Subcutaneous abdominal adipose tissue (tissue), 5 donors: ENCODE data around the gene BTRC.

Source experiments
- H3K27ac ChIP-seq: one replicate; pipeline ENCODE4 v1.7.0; 2013; ENCODE audit warnings: low read depth, mild to moderate bottlenecking, inconsistent platforms, low read length, moderate library complexity
- H3K27me3 ChIP-seq, 5 donors: one replicate each; pipeline ENCODE4 v1.7.0; 2013; ENCODE audit warnings: low read length in 5 of 5, inconsistent platforms in 1 of 5; ENCODE audit not compliant: control insufficient read depth in 5 of 5, insufficient read depth in 4 of 5
- H3K36me3 ChIP-seq, 5 donors: one replicate each; pipeline ENCODE4 v1.7.0; 2013; ENCODE audit warnings: low read length in 5 of 5; ENCODE audit not compliant: control insufficient read depth in 5 of 5, insufficient read depth in 5 of 5
- H3K4me1 ChIP-seq, 5 donors: one replicate each; pipeline ENCODE4 v1.7.0; 2013; ENCODE audit warnings: low read length in 5 of 5, mild to moderate bottlenecking in 3 of 5, moderate library complexity in 1 of 5; ENCODE audit not compliant: control insufficient read depth in 5 of 5, insufficient read depth in 5 of 5
- H3K4me3 ChIP-seq, 5 donors: one replicate each; pipeline ENCODE4 v1.7.0; 2013; ENCODE audit warnings: low read length in 5 of 5, low read depth in 1 of 5
- H3K9ac ChIP-seq, 5 donors: one replicate each; pipeline ENCODE4 v1.7.0; 2013; ENCODE audit warnings: low read length in 5 of 5, mild to moderate bottlenecking in 4 of 5, moderate library complexity in 3 of 5
- H3K9me3 ChIP-seq, 5 donors: one replicate each; pipeline ENCODE4 v1.7.0; 2013; ENCODE audit warnings: low read length in 5 of 5; ENCODE audit not compliant: control insufficient read depth in 5 of 5
- donor health status: healthy.
- donor health status: healthy.
- donor health status: healthy.
- donor health status: healthy.
- donor health status: healthy.

Gene BTRC

GRCh38 chr10:101451261-101451660, 97.3 kb downstream of the BTRC start:
- Histone ChIP-seq H3K9me3 (no peaks in the 10 kb centered on the region), H3K27ac (no peak overlapping the region), H3K36me3 (no peaks in the 10 kb centered on the region), H3K27me3 (no peaks in the 10 kb centered on the region), H3K4me1 (peaks cover 0 to 5% (median 4%) of the 10 kb centered on the region in 5 donors), H3K4me3 (no peak overlapping the region), H3K9ac (no peak overlapping the region)

GRCh38 chr10:101451667-101452069, 97.7 kb downstream of the BTRC start:
- Histone ChIP-seq H3K27ac (no peak overlapping the region), H3K4me1 (peaks cover 0 to 5% (median 2%) of the 10 kb centered on the region in 5 donors), H3K4me3 (no peak overlapping the region), H3K27me3 (no peaks in the 10 kb centered on the region), H3K9me3 (no peaks in the 10 kb centered on the region), H3K36me3 (no peaks in the 10 kb centered on the region), H3K9ac (no peak overlapping the region)

- no peak overlapping the region for H3K4me3 ChIP-seq
- peaks cover 0 to 1% (median 0%) of the 10 kb centered on the region in 5 donors for H3K4me1 ChIP-seq
- H3K9me3 ChIP-seq, result no peaks in the 10 kb centered on the region
- no peaks in the 10 kb centered on the region for H3K27me3 ChIP-seq
- H3K27ac ChIP-seq, result no peak overlapping the region
- H3K36me3 ChIP-seq, result no peaks in the 10 kb centered on the region
- no peak overlapping the region for H3K9ac ChIP-seq
Measured at GRCh38 chr10:101452176-101452575, 98.2 kb downstream of the BTRC start.

- Histone ChIP-seq H3K36me3 (no peaks in the 10 kb centered on the region), H3K27ac (no peak overlapping the region), H3K4me1 (no peaks in the 10 kb centered on the region), H3K9ac (no peak overlapping the region), H3K4me3 (no peak overlapping the region), H3K9me3 (no peaks in the 10 kb centered on the region), H3K27me3 (no peaks in the 10 kb centered on the region)
Measured at GRCh38 chr10:101452593-101452992, 98.6 kb downstream of the BTRC start.

DNA sequence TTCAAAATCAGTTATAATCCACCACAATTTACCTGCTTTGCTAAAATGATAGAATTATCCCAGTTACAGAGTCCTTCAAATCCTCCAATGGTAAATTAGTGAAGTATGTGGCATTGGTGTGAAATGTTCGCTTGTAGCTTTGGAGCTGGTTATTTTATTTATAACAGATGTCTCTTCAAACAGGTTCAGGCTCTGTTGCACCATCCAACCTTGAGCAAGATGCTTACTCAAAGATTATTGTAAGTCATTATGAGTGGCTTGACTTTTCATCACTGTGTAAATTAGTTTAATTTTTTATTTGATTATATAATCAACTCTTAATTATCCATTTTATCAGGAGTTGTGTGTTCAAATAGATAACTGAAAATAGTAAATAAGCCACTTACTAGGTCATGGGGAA, 99.4 kb downstream of the BTRC start:
- Histone ChIP-seq H3K36me3 (no peaks in the 10 kb centered on the region), H3K27me3 (no peaks in the 10 kb centered on the region), H3K4me1 (no peaks in the 10 kb centered on the region), H3K27ac (no peak overlapping the region), H3K9ac (no peak overlapping the region), H3K9me3 (no peaks in the 10 kb centered on the region), H3K4me3 (no peak overlapping the region)

- Histone ChIP-seq H3K4me3 (no peak overlapping the region), H3K36me3 (no peaks in the 10 kb centered on the region), H3K9ac (no peak overlapping the region), H3K27ac (no peak overlapping the region), H3K27me3 (no peaks in the 10 kb centered on the region), H3K9me3 (no peaks in the 10 kb centered on the region), H3K4me1 (no peaks in the 10 kb centered on the region)
Measured at GRCh38 chr10:101453791-101454718, 100.1 kb downstream of the BTRC start.

DNA sequence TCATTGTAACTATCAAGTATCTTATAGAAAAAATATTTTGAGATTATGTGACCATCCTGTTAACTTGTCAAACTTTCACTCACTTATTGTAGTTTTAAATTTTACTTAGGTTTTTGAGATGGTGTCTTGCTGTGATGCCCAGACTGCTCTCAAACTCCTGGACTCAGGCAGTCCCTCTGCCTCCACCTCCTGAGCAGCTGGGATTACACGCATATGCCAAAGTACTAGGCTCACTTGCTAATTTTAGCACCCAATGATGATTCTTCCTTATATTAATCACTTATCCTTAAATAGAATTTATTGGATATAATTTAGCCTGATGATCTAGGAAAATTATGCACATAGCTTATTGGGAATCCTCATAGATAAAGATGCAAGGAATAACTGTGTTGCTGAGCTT, 104.9 kb downstream of the BTRC start:
- no peaks in the 10 kb centered on the region for H3K27me3 ChIP-seq
- no peaks in the 10 kb centered on the region for H3K9me3 ChIP-seq
- H3K36me3 ChIP-seq, result no peaks in the 10 kb centered on the region
- H3K9ac ChIP-seq, result no peak overlapping the region
- no peak overlapping the region for H3K4me3 ChIP-seq
- H3K27ac ChIP-seq, result no peak overlapping the region
- no peaks in the 10 kb centered on the region for H3K4me1 ChIP-seq

GRCh38 chr10:101464082-101464481, 110.1 kb downstream of the BTRC start:
- Histone ChIP-seq H3K9ac (no peak overlapping the region), H3K4me3 (no peak overlapping the region), H3K9me3 (no peaks in the 10 kb centered on the region), H3K27me3 (no peaks in the 10 kb centered on the region), H3K36me3 (no peaks in the 10 kb centered on the region), H3K27ac (no peak overlapping the region), H3K4me1 (peaks cover 0 to 8% (median 5%) of the 10 kb centered on the region in 5 donors)

DNA sequence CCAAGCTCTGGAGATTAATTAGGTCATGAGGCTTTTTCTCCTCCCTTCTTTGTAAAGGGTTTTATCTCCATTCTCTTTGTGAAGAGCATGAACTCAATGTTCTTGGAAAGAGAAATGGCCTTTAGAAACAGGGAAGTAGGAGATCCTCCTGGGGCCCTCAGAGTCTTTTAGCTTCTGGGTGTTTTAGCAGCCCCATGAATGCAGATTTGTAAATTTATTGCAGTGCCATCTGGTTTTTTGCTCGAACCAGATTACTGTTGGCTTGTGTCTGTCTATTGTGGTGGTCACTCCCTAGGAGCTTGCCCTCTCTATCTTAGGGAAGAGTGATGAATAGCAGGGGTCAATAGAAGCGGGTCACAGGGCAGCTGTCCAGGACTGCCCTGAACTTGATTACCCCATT, 110.6 kb downstream of the BTRC start:
- no peaks in the 10 kb centered on the region for H3K27me3 ChIP-seq
- no peak overlapping the region for H3K9ac ChIP-seq
- no peaks in the 10 kb centered on the region for H3K36me3 ChIP-seq
- no peak overlapping the region for H3K4me3 ChIP-seq
- no peak overlapping the region for H3K27ac ChIP-seq
- no peaks in the 10 kb centered on the region for H3K9me3 ChIP-seq
- H3K4me1 ChIP-seq, result peaks cover 0 to 8% (median 5%) of the 10 kb centered on the region in 5 donors

- Histone ChIP-seq H3K9ac (no peak overlapping the region), H3K9me3 (no peaks in the 10 kb centered on the region), H3K4me3 (no peak overlapping the region), H3K27ac (no peak overlapping the region), H3K4me1 (peaks cover 0 to 8% (median 5%) of the 10 kb centered on the region in 5 donors), H3K27me3 (no peaks in the 10 kb centered on the region), H3K36me3 (no peaks in the 10 kb centered on the region)
Measured at GRCh38 chr10:101466016-101466912, 112.3 kb downstream of the BTRC start.
